Bronchial epithelial cell (primary cell): ENCODE measurements around the gene TSR1. TPM values are rescaled to one million over a fixed set of nuclear protein-coding genes. Genes with fewer than 3 reads are reported as not detected.
A peak's percentile ranks its signal among the peaks of the same experiment; 100 is the strongest.

ENCODE experiments used
- DNase-seq: peaks from one replicate; pipeline ENCODE4 v3.0.0-alpha.2; 2010; ENCODE audit warnings: low read depth
- FAIRE-seq: peaks from 2 replicates; lab custom pipeline; 2011; peaks lifted over from hg19 to GRCh38; lab: Jason Lieb, UNC
- H3K27me3 ChIP-seq: 2 replicates; pipeline ENCODE4 v1.5.1; 2011; ENCODE audit warnings: low read length; ENCODE audit not compliant: control insufficient read depth, insufficient read depth
- H3K36me3 ChIP-seq: 2 replicates; pipeline ENCODE4 v1.5.1; 2011; ENCODE audit warnings: low read length; ENCODE audit not compliant: control insufficient read depth, insufficient read depth
- H3K4me3 ChIP-seq: 2 replicates; pipeline ENCODE4 v1.5.1; 2011; ENCODE audit warnings: mild to moderate bottlenecking, low read depth, low read length, control low read depth
- CTCF ChIP-seq: IDR thresholded peaks from 2 replicates; pipeline ENCODE4 v1.5.1; 2011; ENCODE audit warnings: mild to moderate bottlenecking, moderate library complexity, low read length, control low read depth, inconsistent platforms; ENCODE audit not compliant: insufficient read depth, severe bottlenecking
- total RNA-seq: library from RNA; depleted of rRNA; stranded (reverse); fragments of >200 nt; gene quantifications from 2 replicates; pipeline ENCODE4 v1.2.1, GENCODE V29; 2014

The TSR1 gene
- total RNA-seq, 1 donor from 2014 or later: 72.1 TPM

DNA sequence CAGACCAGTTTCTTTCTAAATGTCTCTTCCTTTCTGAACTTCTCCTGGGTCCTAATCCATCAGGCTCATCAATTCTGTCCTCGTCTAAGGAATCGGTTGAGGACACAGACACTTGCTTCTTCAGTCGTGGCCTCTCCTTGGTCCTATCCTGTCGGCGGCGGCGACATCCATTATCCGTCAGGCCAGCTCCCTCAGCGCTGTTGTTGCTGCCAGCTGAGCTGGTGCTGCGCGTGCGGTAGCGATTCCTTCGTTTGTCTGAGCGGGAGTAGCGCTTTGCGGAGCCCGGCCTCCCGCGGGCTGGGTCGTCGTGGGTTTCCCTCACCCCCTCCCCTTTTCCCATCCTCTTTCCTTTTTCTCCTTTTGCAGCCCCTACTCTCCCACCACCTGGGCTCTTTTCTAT lies 36.5 kb downstream of the TSR1 start:
- no peak for DNase-seq
- H3K36me3 ChIP-seq: peaks cover 15% of the 10 kb centered on the region
- FAIRE-seq: no peak

DNA sequence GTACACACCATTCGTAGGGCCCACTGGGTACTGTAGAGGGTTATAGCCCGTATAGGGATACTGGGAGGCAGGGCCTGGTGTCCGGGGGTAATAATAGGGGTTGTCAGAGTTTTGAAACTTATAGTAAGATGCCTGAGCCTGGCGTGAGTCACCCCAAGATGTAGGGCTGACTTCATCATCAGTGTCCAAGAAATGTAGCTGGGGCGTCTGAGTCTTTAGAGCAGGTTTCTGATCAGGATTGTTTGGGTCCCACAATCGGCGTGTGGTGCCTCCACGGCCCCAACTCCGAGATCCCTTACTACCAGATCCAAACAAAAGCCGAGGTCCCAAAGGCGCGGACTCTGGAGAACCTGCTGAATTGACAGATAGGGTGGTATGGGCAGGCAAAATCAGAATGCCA lies 37.1 kb downstream of the TSR1 start:
- DNase-seq (no peak), FAIRE-seq (no peak)
- H3K36me3 ChIP-seq: peaks cover 15% of the 10 kb centered on the region
- H3K4me3 ChIP-seq: no peak overlapping the region
- no peaks in the 10 kb centered on the region for H3K27me3 ChIP-seq
- no peak for TF ChIP-seq CTCF

More for the DNA sequence above, 36.5 kb downstream of the TSR1 start:
- TF ChIP-seq CTCF: no peak
- Histone ChIP-seq H3K4me3 (no peak overlapping the region), H3K27me3 (no peaks in the 10 kb centered on the region)

GRCh38 chr17:2297023-2297422 lies 39.2 kb downstream of the TSR1 start:
- FAIRE-seq (no peak), DNase-seq (peak; percentile 66)
- Histone ChIP-seq H3K36me3 (peaks cover 24% of the 10 kb centered on the region), H3K27me3 (no peaks in the 10 kb centered on the region), H3K4me3 (no peak overlapping the region)
- TF ChIP-seq CTCF: no peak

- Histone ChIP-seq H3K27me3 (no peaks in the 10 kb centered on the region), H3K4me3 (no peak overlapping the region), H3K36me3 (peaks cover 25% of the 10 kb centered on the region)
- TF ChIP-seq CTCF: no peak
- DNase-seq (peak; percentile 55), FAIRE-seq (peak; percentile 93)
These were observed 40.7 kb downstream of the TSR1 start for GRCh38 chr17:2295575-2295974.

DNA sequence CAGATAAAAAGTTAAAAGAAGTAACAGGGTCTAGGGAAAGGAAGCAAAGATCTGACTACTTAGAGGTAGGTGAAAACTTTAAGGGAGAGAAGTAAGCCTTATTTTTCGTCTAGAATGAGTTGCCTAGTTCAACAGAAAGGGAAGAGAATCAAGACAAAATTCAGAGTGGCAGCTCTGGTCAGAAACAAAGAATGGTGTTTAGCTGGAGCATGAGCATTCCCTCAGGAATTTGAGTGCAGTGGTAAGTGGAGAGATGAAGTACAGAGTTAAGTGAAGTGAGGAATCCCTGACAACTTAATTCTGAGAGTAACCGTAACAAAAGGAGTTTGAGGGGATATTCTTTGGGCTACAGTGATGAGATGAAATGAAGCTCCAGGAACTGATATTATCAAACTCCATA lies 44.2 kb downstream of the TSR1 start:
- no peak for DNase-seq
- H3K36me3 ChIP-seq: peaks cover 20% of the 10 kb centered on the region
- H3K27me3 ChIP-seq: no peaks in the 10 kb centered on the region
- no peak for TF ChIP-seq CTCF
- no peak for FAIRE-seq
- no peak overlapping the region for H3K4me3 ChIP-seq

DNA sequence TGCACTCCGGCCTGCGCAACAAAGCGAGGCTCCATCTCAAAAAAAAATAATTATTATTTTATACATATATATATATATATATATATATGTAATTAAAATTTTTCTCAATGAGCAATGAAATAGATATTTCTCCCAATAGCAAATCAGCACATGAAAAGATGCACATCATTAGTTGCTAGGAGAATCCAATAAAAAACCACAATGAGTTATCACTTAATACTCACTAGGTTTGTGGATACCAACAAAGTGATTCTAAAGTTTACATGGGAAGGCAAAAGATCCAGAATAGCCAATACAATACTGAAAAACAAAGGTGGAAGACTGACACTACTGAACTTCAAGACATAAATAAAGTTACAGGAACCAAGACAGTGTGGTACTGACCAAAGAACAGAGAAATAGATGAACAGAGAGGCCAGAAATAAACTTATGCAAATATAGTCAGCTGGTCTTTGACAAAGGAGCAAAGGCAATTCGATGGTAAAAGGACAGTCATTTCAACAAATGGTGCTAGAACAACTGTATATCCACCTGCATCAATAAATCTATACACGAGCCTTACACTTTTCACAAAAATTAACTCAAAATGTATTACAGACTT lies 46.3 kb downstream of the TSR1 start:
- no peak for FAIRE-seq
- DNase-seq: no peak
- Histone ChIP-seq H3K27me3 (no peaks in the 10 kb centered on the region), H3K4me3 (no peak overlapping the region), H3K36me3 (peaks cover 16% of the 10 kb centered on the region)
- TF ChIP-seq CTCF: no peak
